WERI-Rb-1 (cell line): ENCODE results near the gene FAM221B.

Experiments
- DNase-seq: peaks from one replicate; pipeline ENCODE4 v3.0.0-alpha.2; 2020
- H3K27ac ChIP-seq: fragments of 250-450 bp; sonication (Bioruptor Pico); 2 replicates; pipeline ENCODE4 v1.5.1; 2020; ENCODE audit warnings: mild to moderate bottlenecking, moderate library complexity
- H3K27me3 ChIP-seq: fragments of 250-450 bp; sonication (Bioruptor Pico); 2 replicates; pipeline ENCODE4 v1.5.1; 2021; ENCODE audit warnings: mild to moderate bottlenecking, low read depth, moderate library complexity; ENCODE audit not compliant: insufficient read depth, severe bottlenecking
- H3K36me3 ChIP-seq: fragments of 250-450 bp; sonication (Bioruptor Pico); 2 replicates; pipeline ENCODE4 v1.5.1; 2020; ENCODE audit warnings: mild to moderate bottlenecking, moderate library complexity
- H3K4me3 ChIP-seq: 2 replicates; pipeline ENCODE4 v1.5.1; 2011; ENCODE audit warnings: low read depth, mild to moderate bottlenecking, control low read depth, low read length
- H3K9me3 ChIP-seq: fragments of 250-450 bp; sonication (Bioruptor Pico); 2 replicates; pipeline ENCODE4 v1.5.1; 2021; ENCODE audit warnings: mild to moderate bottlenecking, moderate library complexity; ENCODE audit not compliant: severe bottlenecking
- TF ChIP-seq, protein P1 (sequence below): IDR thresholded peaks from 2 replicates; pipeline ENCODE4 v1.5.1; 2011; ENCODE audit warnings: low read depth, mild to moderate bottlenecking, control low read depth, inconsistent platforms, low read length

FAM221B gene

DNA sequence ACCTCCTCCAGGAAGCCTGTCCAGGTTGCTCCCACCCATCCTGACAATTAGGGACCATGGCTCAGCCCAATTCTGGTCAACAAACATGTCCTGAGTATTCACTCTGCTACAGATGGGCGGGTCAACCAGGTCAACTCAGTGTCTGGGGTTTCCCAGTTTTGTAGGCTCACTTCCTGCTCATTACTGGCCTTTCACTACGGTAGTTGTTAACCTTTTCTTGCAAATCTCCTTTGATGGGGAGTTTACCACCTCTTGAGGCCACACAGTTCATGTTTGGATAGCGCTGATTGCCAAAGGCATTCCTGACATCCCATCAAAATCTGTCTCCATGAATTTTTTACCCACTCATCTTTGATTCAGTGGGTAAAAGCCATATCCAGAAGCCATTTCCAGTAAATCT, 14.3 kb upstream of the FAM221B start:
- no peaks in the 10 kb centered on the region for H3K9me3 ChIP-seq
- H3K36me3 ChIP-seq: no peaks in the 10 kb centered on the region
- H3K4me3 ChIP-seq: no peak overlapping the region
- no peak for DNase-seq
- TF ChIP-seq, protein P1, sequence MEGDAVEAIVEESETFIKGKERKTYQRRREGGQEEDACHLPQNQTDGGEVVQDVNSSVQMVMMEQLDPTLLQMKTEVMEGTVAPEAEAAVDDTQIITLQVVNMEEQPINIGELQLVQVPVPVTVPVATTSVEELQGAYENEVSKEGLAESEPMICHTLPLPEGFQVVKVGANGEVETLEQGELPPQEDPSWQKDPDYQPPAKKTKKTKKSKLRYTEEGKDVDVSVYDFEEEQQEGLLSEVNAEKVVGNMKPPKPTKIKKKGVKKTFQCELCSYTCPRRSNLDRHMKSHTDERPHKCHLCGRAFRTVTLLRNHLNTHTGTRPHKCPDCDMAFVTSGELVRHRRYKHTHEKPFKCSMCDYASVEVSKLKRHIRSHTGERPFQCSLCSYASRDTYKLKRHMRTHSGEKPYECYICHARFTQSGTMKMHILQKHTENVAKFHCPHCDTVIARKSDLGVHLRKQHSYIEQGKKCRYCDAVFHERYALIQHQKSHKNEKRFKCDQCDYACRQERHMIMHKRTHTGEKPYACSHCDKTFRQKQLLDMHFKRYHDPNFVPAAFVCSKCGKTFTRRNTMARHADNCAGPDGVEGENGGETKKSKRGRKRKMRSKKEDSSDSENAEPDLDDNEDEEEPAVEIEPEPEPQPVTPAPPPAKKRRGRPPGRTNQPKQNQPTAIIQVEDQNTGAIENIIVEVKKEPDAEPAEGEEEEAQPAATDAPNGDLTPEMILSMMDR: no peak
- H3K27ac ChIP-seq: no peak overlapping the region
- no peaks in the 10 kb centered on the region for H3K27me3 ChIP-seq

DNA sequence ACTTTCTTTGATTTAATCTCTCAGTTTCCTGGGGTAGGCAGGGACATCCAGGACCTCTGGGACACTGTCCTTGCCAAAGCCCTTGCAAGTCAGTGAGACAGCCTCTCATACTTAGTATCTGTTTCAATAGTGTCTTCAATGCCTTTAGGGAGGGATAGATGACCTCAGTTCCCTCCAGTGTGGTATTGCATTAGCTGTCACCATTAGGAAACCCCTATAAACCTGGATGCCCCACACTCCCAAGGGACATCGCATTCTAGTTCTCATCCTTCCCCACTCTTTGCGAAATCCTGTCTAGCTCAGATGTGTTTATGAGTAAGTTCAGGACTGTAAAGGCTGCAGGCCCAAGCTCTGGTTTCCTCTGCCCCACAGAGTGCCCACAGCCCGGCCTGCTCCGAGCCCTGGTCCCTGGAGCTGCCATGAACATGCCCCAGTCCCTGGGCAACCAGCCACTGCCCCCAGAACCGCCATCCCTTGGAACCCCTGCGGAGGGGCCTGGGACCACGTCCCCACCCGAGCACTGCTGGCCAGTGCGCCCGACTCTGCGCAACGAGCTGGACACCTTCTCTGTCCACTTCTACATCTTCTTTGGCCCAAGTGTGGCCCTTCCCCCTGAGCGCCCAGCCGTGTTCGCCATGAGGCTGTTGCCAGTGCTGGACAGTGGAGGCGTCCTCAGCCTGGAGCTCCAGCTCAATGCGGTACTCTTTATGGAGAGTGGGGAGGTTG, 13.7 kb upstream of the FAM221B start:
- TF ChIP-seq, protein P1: no peak
- Histone ChIP-seq H3K27me3 (no peaks in the 10 kb centered on the region), H3K4me3 (no peak overlapping the region), H3K9me3 (no peaks in the 10 kb centered on the region), H3K27ac (no peak overlapping the region), H3K36me3 (no peaks in the 10 kb centered on the region)
- DNase-seq: no peak

DNA sequence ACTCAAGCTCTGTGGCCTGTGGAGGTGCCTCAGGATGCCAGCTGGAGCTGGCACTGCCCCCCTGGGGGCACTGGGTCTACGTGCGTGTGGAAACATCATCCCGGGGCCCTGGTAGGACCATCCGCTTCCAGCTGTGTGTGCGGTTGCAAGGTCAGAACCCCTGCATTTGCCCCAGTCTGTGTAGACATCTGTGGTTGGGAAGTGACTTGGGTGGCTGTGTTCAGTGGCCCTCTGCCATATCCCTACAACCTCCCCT, 13.0 kb upstream of the FAM221B start:
- DNase-seq: no peak
- no peaks in the 10 kb centered on the region for H3K36me3 ChIP-seq
- no peaks in the 10 kb centered on the region for H3K9me3 ChIP-seq
- no peak overlapping the region for H3K27ac ChIP-seq
- no peak overlapping the region for H3K4me3 ChIP-seq
- no peaks in the 10 kb centered on the region for H3K27me3 ChIP-seq
- TF ChIP-seq, protein P1: no peak

DNA sequence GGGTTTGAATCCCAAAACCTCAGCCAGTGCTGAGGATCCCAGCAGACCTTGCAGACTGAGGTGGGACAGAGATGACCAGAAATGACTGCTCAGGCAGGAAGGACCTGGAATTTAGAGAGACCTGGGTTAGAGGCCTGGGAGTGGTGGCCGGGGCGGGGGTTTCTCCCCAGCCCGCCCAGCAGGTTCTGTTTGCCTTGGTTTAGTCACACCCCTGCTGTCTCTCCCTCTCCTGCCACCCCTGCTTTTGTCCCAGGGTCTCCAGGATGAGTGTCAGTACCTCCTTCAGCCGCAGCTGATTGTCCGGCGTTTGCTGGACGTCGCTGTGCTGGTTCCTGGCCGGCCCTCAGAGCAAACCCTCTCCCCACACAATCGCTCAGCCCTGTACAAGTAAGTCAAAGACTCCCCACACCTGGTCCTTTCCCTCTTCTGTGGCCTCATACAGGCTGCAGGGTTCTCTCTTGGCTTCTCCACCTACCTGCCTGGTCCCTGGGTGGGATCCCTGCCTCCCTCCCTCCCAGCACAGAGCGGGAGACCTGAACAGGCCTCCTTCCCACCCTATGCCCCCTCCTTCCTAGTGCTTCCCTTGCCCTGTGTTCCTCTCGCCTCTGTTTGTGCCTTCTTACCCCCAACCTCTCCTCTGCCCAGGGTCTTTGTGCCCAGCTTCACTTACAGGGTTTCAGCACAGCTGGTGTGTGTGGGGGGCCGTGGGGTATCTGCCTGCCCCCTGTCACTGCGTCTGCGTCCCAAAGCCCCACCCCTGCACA, 12.5 kb upstream of the FAM221B start:
- no peak overlapping the region for H3K4me3 ChIP-seq
- no peaks in the 10 kb centered on the region for H3K27me3 ChIP-seq
- no peak overlapping the region for H3K27ac ChIP-seq
- TF ChIP-seq, protein P1: no peak
- DNase-seq: no peak
- no peaks in the 10 kb centered on the region for H3K9me3 ChIP-seq
- no peaks in the 10 kb centered on the region for H3K36me3 ChIP-seq

DNA sequence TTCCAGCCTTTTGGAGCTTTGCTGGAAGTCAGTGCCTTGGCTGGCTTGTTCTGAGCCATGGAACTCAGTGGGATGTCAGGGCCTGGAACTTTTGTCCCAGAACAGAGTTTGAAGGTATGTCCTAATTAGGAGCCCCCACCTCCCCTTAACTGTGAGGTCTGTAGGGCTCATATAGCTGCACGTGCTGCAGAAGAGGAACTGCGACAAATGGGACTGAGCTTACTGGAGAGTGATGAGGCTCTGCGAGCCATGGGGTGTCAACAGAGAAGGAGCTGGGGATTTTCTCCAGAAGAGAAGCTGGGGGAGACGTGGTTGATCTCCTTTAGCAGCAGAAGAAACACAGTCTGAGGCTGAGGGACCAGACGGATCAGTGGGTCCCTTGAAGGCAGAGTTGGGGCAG, 11.4 kb upstream of the FAM221B start:
- Histone ChIP-seq H3K27me3 (no peaks in the 10 kb centered on the region), H3K9me3 (no peaks in the 10 kb centered on the region), H3K36me3 (no peaks in the 10 kb centered on the region), H3K4me3 (no peak overlapping the region), H3K27ac (no peak overlapping the region)
- TF ChIP-seq, protein P1: no peak
- DNase-seq: no peak

DNA sequence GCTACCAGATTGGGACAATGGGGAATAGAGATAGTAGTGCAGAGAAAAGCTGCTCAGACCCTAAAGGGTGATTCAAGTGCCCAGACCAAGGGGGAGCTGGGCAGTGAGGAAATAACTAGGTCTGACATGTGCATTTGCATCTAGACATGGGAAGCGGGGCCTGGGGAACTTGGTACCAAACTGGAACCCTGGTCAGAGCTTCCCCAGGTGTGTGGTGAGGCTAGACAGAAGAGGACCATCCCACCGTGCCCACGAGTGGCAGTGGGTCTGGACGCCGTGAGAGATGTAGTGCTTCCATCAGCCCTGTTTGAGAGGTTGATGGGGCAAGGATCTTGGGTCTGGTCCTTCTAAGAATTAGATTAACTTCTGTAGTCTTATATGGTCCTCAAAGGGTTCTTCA, 8.1 kb upstream of the FAM221B start:
- Histone ChIP-seq H3K36me3 (no peaks in the 10 kb centered on the region), H3K27me3 (no peaks in the 10 kb centered on the region)

More for the DNA sequence above, 8.1 kb upstream of the FAM221B start:
- no peaks in the 10 kb centered on the region for H3K9me3 ChIP-seq
- no peak overlapping the region for H3K4me3 ChIP-seq
- no peak overlapping the region for H3K27ac ChIP-seq
- TF ChIP-seq, protein P1: no peak
- DNase-seq: no peak
